OCI-LY3 (cell line): ENCODE measurements around the gene ERCC6L.

Source experiments
- H2AFZ ChIP-seq: fragments of 200-600, 300-600 bp; shearing (Covaris generic); 2 replicates; pipeline ENCODE4 v1.6.0; 2014; ENCODE audit warnings: antibody characterized with exemption, low read depth, low read length
- H3K27ac ChIP-seq: fragments of 200-600, 300-600 bp; sonication (generic); 2 replicates; pipeline ENCODE4 v1.5.1; 2014; ENCODE audit warnings: mild to moderate bottlenecking, low read length, moderate library complexity, mixed read lengths
- H3K27me3 ChIP-seq: fragments of 200-600, 300-600 bp; sonication (generic); 2 replicates; pipeline ENCODE4 v1.6.1; 2014; ENCODE audit warnings: low read depth, low read length, mixed read lengths
- H3K36me3 ChIP-seq: fragments of 200-600, 300-600 bp; sonication (generic); replicated peaks from 2 replicates; pipeline ENCODE3; 2014; ENCODE audit warnings: low read depth, low read length, mixed read lengths
- H3K4me1 ChIP-seq: fragments of 300-600, 200-600 bp; sonication (generic); 2 replicates; pipeline ENCODE4 v1.6.1; 2014; ENCODE audit warnings: low read length, mixed read lengths
- H3K4me2 ChIP-seq: fragments of 200-600, 300-600 bp; sonication (generic); 2 replicates; pipeline ENCODE4 v1.6.1; 2014; ENCODE audit warnings: low read length, mixed read lengths
- H3K4me3 ChIP-seq: fragments of 300-600, 200-600 bp; sonication (generic); 2 replicates; pipeline ENCODE4 v1.5.1; 2014; ENCODE audit warnings: antibody characterized with exemption, mild to moderate bottlenecking, low read length, moderate library complexity
- H3K79me2 ChIP-seq: fragments of 300-600, 200-600 bp; shearing (Covaris generic); 2 replicates; pipeline ENCODE4 v1.6.1; 2014; ENCODE audit warnings: mild to moderate bottlenecking, low read length, mixed read lengths
- H3K9ac ChIP-seq: fragments of 300-600, 200-600 bp; shearing (Covaris generic); 2 replicates; pipeline ENCODE4 v1.6.0; 2014; ENCODE audit warnings: mild to moderate bottlenecking, low read length, moderate library complexity
- H3K9me3 ChIP-seq: fragments of 200-600, 300-600 bp; shearing (Covaris generic); 2 replicates; pipeline ENCODE4 v1.6.1; 2014; ENCODE audit warnings: low read length, mixed read lengths; ENCODE audit not compliant: insufficient read depth
- H4K20me1 ChIP-seq: fragments of 200-600, 300-600 bp; sonication (generic); 2 replicates; pipeline ENCODE4 v1.6.1; 2016; ENCODE audit warnings: low read length, mixed read lengths; ENCODE audit not compliant: insufficient read depth
- CTCF ChIP-seq: fragments of 200-600, 300-600 bp; sonication (generic); IDR thresholded peaks from 2 replicates; pipeline ENCODE4 v1.5.1; 2014; ENCODE audit warnings: antibody characterized with exemption, low read length, low read depth
- EZH2phosphoT487 ChIP-seq: fragments of 200-600 bp; shearing (Covaris generic); IDR thresholded peaks from 2 replicates; pipeline ENCODE4 v1.6.1; 2018; ENCODE audit warnings: antibody characterized with exemption, mixed run types, low read depth

ERCC6L gene

GRCh38 chrX:72271812-72272211, 33.0 kb upstream of the ERCC6L start:
- no peak for TF ChIP-seq EZH2phosphoT487
- no peak for TF ChIP-seq CTCF
- Histone ChIP-seq H3K9me3 (no peaks in the 10 kb centered on the region), H3K36me3 (peaks cover 75% of the 10 kb centered on the region), H4K20me1 (peaks cover 52% of the 10 kb centered on the region), H3K27ac (no peak overlapping the region), H2AFZ (no peak overlapping the region), H3K79me2 (peaks cover 38% of the 10 kb centered on the region), H3K4me3 (no peak overlapping the region), H3K4me2 (no peak overlapping the region), H3K4me1 (peaks cover 16% of the 10 kb centered on the region), H3K27me3 (no peaks in the 10 kb centered on the region), H3K9ac (no peak overlapping the region)

DNA sequence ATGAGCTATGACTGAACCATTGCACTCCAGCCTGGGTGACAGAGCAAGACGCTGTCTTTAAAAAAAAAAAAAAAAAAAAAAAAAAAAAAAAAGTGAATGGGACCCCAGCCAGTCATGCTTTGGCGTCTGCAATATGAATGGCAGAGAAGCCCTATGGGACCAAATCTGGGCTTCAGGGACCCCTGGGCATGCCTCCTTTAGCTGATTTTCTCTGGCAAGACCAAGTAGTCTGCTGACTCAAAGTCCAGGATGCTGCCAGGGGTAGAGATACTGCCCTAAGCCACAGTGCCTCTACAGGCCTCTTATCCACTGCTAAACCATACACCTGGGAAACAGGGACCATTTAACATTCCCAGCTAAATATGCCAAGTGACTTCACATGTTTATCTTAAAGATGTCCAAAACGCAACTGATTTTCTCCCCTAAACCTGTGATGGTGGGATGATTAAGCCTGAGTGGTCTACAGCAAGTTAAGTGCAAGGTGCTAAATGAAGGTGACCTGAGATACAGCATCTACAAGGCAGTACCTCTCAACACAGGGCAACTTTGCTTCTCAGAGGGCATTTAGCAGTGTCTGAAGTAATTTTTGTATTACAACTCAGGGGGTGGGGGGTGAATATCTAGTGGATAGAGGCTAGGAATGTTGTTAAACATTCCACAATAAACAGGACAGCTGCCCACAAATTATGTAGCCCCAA, 32.4 kb upstream of the ERCC6L start:
- no peak overlapping the region for H2AFZ ChIP-seq
- no peak overlapping the region for H3K4me3 ChIP-seq
- no peaks in the 10 kb centered on the region for H3K27me3 ChIP-seq
- peaks cover 69% of the 10 kb centered on the region for H3K36me3 ChIP-seq
- peaks cover 32% of the 10 kb centered on the region for H3K79me2 ChIP-seq
- no peaks in the 10 kb centered on the region for H3K9me3 ChIP-seq
- no peak for TF ChIP-seq CTCF
- no peak for TF ChIP-seq EZH2phosphoT487
- no peak overlapping the region for H3K4me2 ChIP-seq
- H3K27ac ChIP-seq: no peak overlapping the region
- H4K20me1 ChIP-seq: peaks cover 52% of the 10 kb centered on the region
- peaks cover 16% of the 10 kb centered on the region for H3K4me1 ChIP-seq
- H3K9ac ChIP-seq: no peak overlapping the region

- no peaks in the 10 kb centered on the region for H3K27me3 ChIP-seq
- H3K4me2 ChIP-seq: no peak overlapping the region
- H3K27ac ChIP-seq: no peak overlapping the region
- no peak overlapping the region for H3K4me3 ChIP-seq
- H3K9me3 ChIP-seq: no peaks in the 10 kb centered on the region
- peaks cover 23% of the 10 kb centered on the region for H3K79me2 ChIP-seq
- no peak overlapping the region for H3K9ac ChIP-seq
- H4K20me1 ChIP-seq: peaks cover 45% of the 10 kb centered on the region
- peaks cover 9% of the 10 kb centered on the region for H3K4me1 ChIP-seq
- TF ChIP-seq EZH2phosphoT487 (no peak), CTCF (no peak)
- H2AFZ ChIP-seq: no peak overlapping the region
- H3K36me3 ChIP-seq: peaks cover 62% of the 10 kb centered on the region
Measured at GRCh38 chrX:72270316-72270866, 31.6 kb upstream of the ERCC6L start.

DNA sequence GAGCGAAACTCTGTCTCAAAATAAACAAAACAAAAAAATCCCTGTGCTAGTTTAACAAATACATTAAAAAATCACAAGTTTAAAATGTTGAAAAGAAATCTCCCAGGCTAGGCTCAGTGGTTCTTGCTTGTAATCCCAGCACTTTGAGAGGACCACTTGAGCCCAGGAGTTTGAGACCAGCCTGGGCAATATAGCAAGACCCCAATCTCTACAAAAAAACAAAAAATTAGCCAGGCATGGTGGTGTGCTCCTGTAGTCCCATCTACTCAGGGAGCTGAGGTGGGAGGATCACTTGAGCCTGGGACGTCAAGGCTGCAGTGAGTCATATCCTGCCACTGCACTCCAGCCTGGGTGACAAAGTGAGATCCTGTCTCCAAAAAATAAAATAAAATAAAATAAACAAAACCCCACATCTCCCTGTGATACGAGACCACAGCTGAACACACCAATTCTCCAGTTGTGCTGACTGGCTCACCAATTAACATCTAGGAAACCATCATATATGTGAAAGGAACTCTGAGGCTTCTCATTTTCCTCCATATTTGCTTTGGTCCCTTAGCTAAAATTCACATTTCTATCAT, 30.9 kb upstream of the ERCC6L start:
- no peak for TF ChIP-seq CTCF
- no peak for TF ChIP-seq EZH2phosphoT487
- Histone ChIP-seq H4K20me1 (peaks cover 40% of the 10 kb centered on the region), H3K9me3 (no peaks in the 10 kb centered on the region), H3K4me2 (no peak overlapping the region), H3K36me3 (peaks cover 57% of the 10 kb centered on the region), H3K9ac (no peak overlapping the region), H3K79me2 (peaks cover 17% of the 10 kb centered on the region), H3K4me1 (peaks cover 3% of the 10 kb centered on the region; the same call in 1 of the 2 replicates), H3K27ac (no peak overlapping the region), H2AFZ (no peak overlapping the region), H3K4me3 (no peak overlapping the region), H3K27me3 (no peaks in the 10 kb centered on the region)
